Measurements from ENCODE around the gene HGFAC.

DNA sequence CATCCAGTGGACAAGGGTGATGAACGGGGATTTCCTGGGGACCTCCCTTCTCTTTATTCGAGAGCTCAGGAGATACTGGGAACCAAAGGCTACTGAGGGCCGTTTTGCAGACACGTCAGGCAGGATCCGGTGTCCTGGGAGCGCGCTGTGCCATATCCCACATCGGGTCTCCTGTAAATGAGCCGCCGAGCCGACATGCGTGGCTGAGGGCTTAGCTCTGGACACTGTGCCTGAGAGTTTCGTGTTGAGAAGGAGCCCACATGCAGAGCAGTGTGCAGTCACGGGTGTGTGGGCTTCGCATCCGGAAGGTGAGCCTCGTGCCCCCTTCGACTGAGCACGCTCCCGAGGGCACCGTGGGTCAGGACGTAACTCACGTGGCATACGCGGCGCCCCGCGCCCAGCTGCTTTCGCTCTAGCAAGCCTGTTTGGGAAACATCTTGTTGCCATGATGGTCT, 28.5 kb upstream of the HGFAC start:
- TF ChIP-seq, protein P1, sequence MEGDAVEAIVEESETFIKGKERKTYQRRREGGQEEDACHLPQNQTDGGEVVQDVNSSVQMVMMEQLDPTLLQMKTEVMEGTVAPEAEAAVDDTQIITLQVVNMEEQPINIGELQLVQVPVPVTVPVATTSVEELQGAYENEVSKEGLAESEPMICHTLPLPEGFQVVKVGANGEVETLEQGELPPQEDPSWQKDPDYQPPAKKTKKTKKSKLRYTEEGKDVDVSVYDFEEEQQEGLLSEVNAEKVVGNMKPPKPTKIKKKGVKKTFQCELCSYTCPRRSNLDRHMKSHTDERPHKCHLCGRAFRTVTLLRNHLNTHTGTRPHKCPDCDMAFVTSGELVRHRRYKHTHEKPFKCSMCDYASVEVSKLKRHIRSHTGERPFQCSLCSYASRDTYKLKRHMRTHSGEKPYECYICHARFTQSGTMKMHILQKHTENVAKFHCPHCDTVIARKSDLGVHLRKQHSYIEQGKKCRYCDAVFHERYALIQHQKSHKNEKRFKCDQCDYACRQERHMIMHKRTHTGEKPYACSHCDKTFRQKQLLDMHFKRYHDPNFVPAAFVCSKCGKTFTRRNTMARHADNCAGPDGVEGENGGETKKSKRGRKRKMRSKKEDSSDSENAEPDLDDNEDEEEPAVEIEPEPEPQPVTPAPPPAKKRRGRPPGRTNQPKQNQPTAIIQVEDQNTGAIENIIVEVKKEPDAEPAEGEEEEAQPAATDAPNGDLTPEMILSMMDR (IDR thresholded peaks at IDR 0.05; ENCODE audit: insufficient read depth, low read length), result no peak
- no peak for TF ChIP-seq POLR2AphosphoS5 (IDR thresholded peaks at IDR 0.05; ENCODE audit: low read depth)
- TF ChIP-seq, protein P2, sequence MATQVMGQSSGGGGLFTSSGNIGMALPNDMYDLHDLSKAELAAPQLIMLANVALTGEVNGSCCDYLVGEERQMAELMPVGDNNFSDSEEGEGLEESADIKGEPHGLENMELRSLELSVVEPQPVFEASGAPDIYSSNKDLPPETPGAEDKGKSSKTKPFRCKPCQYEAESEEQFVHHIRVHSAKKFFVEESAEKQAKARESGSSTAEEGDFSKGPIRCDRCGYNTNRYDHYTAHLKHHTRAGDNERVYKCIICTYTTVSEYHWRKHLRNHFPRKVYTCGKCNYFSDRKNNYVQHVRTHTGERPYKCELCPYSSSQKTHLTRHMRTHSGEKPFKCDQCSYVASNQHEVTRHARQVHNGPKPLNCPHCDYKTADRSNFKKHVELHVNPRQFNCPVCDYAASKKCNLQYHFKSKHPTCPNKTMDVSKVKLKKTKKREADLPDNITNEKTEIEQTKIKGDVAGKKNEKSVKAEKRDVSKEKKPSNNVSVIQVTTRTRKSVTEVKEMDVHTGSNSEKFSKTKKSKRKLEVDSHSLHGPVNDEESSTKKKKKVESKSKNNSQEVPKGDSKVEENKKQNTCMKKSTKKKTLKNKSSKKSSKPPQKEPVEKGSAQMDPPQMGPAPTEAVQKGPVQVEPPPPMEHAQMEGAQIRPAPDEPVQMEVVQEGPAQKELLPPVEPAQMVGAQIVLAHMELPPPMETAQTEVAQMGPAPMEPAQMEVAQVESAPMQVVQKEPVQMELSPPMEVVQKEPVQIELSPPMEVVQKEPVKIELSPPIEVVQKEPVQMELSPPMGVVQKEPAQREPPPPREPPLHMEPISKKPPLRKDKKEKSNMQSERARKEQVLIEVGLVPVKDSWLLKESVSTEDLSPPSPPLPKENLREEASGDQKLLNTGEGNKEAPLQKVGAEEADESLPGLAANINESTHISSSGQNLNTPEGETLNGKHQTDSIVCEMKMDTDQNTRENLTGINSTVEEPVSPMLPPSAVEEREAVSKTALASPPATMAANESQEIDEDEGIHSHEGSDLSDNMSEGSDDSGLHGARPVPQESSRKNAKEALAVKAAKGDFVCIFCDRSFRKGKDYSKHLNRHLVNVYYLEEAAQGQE (IDR thresholded peaks at IDR 0.05; ENCODE audit: insufficient replicate concordance, low read depth), result no peak
- no peak for TF ChIP-seq GABPA (IDR thresholded peaks at IDR 0.05; ENCODE audit: low read depth)
